Cortex of kidney (tissue), 1 donor: ENCODE data around the gene KCNK16.

ENCODE experiments used
- DNase-seq: peaks from one replicate; lab custom pipeline; 2025; lab: John Stamatoyannopoulos, UW

The KCNK16 gene

DNA sequence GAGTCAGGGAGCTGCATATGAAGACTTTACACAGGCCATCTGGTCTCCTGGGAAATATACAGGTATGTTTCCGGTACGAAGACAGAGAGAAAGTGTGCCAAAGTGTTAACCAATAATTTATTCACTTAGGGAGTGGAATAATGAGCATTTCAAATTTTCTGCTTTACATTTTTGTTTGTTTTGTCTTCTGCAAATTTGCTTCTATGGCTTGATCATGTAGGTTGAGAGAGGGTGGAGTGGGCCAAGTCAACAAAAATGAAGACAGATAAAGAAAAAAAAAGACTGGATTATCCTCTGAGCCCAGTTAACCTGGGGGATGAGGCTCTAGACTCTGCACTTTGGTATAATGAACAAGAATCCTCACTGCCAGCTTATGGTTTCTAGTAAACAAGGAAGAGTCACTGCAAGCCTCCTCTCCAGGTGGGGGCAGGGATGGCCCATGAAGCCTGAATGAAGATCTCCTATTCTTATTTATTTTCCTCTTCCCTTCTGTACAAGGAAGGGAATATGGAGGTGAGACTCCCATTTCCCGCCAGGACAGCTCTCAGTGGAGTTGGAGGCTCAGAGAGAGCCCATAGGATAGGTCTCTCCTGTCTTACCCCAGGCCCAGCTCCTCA lies 46.0 kb downstream of the KCNK16 start:
- DNase-seq = no peak

DNA sequence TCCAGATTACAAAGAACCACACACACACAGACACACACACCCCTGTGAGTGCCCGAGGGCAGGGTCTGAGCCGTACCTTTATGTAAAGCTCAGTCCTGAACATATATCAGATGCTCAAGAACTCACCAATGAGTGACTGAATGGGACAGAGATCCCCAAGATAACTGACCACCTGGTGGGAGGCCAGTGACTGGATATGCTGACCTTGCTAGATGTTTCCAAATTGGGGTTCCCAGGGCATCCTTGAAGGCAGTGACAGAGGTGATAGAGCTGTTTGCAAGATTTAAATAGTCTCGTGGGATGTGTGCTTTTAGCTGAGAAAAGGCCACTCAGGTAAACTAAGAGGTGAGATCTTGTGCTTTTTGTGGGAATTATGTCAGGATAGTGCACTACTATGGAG lies 47.6 kb downstream of the KCNK16 start:
- DNase-seq = no peak

DNA sequence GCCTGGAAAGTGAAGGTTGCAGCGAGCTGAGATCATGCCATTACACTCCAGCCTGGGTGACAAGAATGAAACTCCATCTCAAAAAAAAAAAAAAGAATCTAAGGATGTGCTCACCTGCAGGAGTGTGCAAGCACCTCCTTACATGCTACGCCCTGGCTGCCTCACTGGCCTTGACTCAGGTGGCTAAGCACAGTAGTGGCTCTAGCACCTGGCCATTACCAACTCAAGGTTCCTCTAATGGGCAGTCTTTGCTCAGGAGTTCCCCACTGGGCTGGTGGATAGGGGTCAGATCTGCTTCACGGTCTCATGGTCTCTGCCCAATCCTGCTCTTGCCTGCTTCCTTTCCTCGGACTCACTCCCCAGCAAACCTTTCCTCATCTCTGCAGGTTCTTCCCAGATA lies 48.0 kb downstream of the KCNK16 start:
- no peak for DNase-seq

DNA sequence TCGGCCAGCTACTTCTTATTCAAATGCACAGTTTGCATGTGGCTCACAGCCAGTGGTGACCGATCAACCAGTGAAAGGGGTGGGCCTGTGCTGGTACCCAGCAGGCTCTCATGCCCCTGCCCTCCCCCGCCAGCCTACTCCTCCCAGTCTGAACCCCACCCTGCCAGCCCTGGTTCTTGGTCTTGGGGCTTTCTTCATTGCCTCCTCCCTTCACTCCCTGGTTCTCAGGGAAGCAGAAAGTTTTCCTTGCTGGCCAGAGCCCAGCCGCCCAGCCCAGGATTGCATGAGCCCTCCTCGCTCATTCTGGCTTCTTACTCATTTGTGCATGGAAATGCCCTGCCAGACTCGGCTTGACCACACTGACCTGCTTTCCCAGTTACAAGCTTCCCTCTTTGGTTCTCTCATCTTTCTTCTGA lies 49.1 kb downstream of the KCNK16 start:
- no peak for DNase-seq

DNA sequence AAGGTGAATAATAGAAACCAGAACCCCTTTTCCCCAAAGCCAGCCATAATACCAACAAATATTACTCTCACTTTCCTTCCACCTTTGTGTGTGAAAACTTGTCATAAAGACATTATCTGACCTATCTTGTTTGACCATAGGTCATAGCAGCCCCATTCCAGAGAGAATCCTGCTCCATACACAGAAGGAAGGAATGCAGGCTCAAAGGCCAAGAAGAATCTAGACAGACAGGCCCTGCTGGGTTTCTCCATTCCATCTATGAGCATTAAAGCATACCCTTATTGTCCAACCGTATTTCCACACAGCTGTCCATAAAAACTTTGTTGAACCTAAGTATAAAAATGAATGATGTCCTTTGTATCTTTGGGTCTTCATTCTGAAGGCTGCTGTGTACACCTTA lies 52.5 kb downstream of the KCNK16 start:
- no peak for DNase-seq

DNA sequence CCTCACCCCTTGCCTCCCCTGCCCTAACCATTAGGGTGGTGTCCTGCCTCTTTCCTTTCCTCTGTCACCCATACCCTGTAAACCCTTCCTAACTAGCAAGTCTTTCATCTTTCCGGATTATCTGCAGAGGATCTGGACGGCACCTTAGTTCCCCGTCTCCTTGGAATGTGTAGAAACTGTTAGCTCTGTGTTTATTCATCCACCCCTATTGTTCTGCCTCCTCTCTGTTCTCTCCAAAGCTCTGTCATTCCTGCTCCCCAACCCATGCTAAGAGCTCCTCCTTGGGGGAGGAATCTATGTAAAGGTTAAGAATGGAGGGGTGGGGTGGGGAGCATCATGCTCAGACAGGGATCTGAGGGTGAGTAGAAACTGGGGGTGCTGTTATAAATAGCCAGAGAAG lies 53.8 kb downstream of the KCNK16 start:
- no peak for DNase-seq

DNA sequence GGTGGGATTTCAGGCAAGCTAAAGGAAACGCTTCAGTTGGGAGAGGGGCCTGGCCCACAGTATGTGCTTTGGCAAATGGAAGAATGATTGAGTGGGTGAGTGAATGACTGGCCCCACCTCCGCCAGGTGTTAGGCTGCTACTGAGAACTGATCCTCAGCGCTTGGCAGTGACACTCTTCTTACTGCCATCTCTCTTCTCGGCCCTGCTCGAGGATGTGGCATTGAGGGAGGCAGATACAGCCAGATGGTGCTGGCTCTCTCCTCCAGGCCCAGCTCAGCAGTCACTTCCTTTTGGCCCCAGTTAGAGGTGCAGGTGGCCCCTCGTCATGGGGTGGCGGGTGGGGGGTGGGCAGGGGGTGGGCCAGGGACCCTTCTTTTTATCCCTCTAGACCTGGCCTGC lies 54.3 kb downstream of the KCNK16 start:
- DNase-seq = no peak

DNA sequence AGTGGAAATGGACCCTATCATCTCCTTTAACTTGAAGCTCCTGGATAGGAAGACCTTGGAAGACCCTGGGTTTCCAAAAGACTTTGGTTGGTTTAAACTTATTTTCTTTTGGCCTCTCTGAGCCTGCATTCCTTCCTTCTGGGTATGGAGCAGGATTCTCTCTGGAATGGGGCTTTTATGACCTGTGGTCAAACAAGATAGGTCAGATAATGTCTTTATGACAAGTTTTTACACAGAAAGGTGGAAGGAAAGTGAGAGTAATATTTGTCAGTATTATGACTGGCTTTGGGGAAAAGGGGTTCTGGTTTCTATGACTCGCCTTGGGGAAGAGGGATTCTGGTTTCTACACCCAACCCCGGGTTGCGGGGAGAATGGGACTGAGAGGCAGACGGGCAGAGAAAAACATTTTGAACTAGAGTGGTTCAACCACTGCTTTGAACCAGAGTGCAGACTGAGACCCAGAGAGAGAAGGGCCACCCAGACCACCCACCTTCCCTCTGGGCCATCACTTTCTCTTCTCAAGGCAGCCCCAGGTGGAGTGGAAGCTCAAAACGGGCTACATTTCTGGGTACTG lies 55.6 kb downstream of the KCNK16 start:
- no peak for DNase-seq

DNA sequence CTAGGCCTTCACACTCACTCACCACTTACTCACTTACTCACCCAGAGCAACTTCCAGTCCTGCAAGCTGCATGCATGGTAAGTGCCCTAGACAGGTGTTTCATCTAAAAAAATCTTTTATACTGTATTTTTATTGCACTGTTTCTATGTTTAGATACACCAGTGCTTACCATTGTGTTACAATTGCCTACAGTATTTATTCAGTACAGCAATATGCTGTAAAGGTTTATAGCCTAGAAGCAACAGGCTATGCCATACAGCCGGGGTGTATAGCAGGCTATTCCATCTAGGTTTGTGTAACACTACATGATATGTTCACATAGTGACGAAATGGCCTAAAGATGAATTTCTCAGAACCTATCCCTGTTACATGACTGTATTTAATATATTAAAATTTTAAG lies 56.1 kb downstream of the KCNK16 start:
- DNase-seq = no peak
